Measurements from ENCODE around the gene GRM6. TPM values are rescaled to one million over a fixed set of nuclear protein-coding genes. Genes with fewer than 3 reads are reported as not detected.

The GRM6 gene
- total RNA-seq, 1 experiment from 2014 or later, result not detected

DNA sequence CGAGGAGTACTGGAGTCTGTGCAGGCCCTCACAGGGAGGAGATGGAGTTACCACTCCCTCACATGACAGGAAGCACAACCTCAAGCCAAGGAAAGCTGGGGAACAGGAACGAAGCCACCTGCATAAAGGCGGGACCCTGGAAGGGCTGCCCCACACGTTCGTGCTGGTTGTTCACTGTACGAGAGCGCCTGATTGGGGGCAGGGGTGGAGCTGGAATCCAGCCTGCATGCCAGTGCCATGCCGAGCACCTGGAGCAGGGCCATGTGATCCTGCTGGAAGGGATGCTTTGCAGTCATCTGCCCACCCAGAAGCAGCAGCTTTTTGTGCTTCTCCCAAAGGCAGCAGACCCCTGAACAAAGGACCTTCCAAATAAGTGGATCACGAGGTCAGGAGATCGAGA is 11.4 kb downstream of the GRM6 start:
- H3K9ac ChIP-seq (ENCODE audit: extremely low read depth, insufficient read length, low read length), result no peak overlapping the region
- H3K9me3 ChIP-seq (ENCODE audit: control insufficient read depth, low read depth, low read length), result peaks cover 85% of the 10 kb centered on the region
- H4K8ac ChIP-seq (replicated peaks; ENCODE audit: insufficient read length, low read depth, low read length), result no peak overlapping the region
- H2AFZ ChIP-seq (ENCODE audit: low read length), result no peak overlapping the region
- Mint-ChIP-seq H3K27me3 (ENCODE audit: low read depth) (peaks cover 24% of the 10 kb centered on the region), H3K36me3 (ENCODE audit: insufficient read depth in 1 of 3, low read depth in 3 of 3) (peaks cover 17 to 46% (median 21%) of the 10 kb centered on the region in 3 experiments), H3K27ac (no peak overlapping the region), H3K4me1 (no peaks in the 10 kb centered on the region), H3K9me3 (peaks cover 88 to 97% of the 10 kb centered on the region in 2 experiments), H3K4me3 (no peak overlapping the region)
- no peak overlapping the region for H3K56ac ChIP-seq (ENCODE audit: insufficient read length, low read depth, low read length)
- no peaks in the 10 kb centered on the region for H3K4me1 ChIP-seq (ENCODE audit: insufficient read depth, low read length)
- no peak overlapping the region for H4K5ac ChIP-seq (ENCODE audit: insufficient read length, low read depth, low read length)
- no peak overlapping the region for H4K91ac ChIP-seq (ENCODE audit: insufficient read length, low read depth, low read length)
- no peak overlapping the region for H2BK5ac ChIP-seq (ENCODE audit: insufficient read length, low read length)
- WGBS (ENCODE audit: extremely low coverage, insufficient read length, low lambda C conversion rate), result no CpG with 5 or more reads among the region's 10 CpGs
- no peak for DNase-seq
- H3K79me1 ChIP-seq (ENCODE audit: insufficient read depth, low read depth, low read length, poor library complexity, severe bottlenecking), result no peaks in the 10 kb centered on the region
- no peak overlapping the region for H3K23ac ChIP-seq (ENCODE audit: insufficient read length, low read depth, low read length)
- no peak overlapping the region for H3K4ac ChIP-seq (ENCODE audit: low read depth, low read length)
- H3K18ac ChIP-seq (ENCODE audit: insufficient read length, low read depth, low read length), result no peak overlapping the region
- H2BK12ac ChIP-seq (ENCODE audit: insufficient read length, low read depth, low read length), result no peak overlapping the region
- no peak overlapping the region for H3K14ac ChIP-seq (ENCODE audit: insufficient read depth, low read length)
- no peak overlapping the region for H2BK20ac ChIP-seq (ENCODE audit: low read depth, low read length, poor library complexity, severe bottlenecking)
- H4K20me1 ChIP-seq (ENCODE audit: control insufficient read depth, insufficient read depth, insufficient read length), result no peaks in the 10 kb centered on the region
- no peak overlapping the region for H2BK15ac ChIP-seq (ENCODE audit: low read depth, low read length)
- TF ChIP-seq, protein P1, sequence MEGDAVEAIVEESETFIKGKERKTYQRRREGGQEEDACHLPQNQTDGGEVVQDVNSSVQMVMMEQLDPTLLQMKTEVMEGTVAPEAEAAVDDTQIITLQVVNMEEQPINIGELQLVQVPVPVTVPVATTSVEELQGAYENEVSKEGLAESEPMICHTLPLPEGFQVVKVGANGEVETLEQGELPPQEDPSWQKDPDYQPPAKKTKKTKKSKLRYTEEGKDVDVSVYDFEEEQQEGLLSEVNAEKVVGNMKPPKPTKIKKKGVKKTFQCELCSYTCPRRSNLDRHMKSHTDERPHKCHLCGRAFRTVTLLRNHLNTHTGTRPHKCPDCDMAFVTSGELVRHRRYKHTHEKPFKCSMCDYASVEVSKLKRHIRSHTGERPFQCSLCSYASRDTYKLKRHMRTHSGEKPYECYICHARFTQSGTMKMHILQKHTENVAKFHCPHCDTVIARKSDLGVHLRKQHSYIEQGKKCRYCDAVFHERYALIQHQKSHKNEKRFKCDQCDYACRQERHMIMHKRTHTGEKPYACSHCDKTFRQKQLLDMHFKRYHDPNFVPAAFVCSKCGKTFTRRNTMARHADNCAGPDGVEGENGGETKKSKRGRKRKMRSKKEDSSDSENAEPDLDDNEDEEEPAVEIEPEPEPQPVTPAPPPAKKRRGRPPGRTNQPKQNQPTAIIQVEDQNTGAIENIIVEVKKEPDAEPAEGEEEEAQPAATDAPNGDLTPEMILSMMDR (conservative IDR thresholded peaks at IDR 0.05), result no peak
- no peak overlapping the region for H3K4me2 ChIP-seq (ENCODE audit: insufficient read depth, insufficient read length, low read length)
- no peak overlapping the region for H2AK5ac ChIP-seq (ENCODE audit: insufficient read length, low read length)
- no peak overlapping the region for H3T11ph ChIP-seq (ENCODE audit: low read length)
- no peak overlapping the region for H2BK120ac ChIP-seq (ENCODE audit: low read depth, low read length, poor library complexity, severe bottlenecking)
- H3K79me2 ChIP-seq (ENCODE audit: insufficient read depth, low read length), result no peaks in the 10 kb centered on the region
- no peak overlapping the region for H3K27ac ChIP-seq (ENCODE audit: insufficient read length, low read depth, low read length)
- H3K23me2 ChIP-seq (ENCODE audit: insufficient read length, low read depth, low read length, poor library complexity, severe bottlenecking), result no peaks in the 10 kb centered on the region
- no peaks in the 10 kb centered on the region for H3K27me3 ChIP-seq (ENCODE audit: insufficient read depth, low read length)

Data from H9 (cell line).